Glomerular visceral epithelial cell (primary cell): ENCODE results near the gene AKAP6.
"Not testable (repeated sequence)": the region's sequence is repeated elsewhere in the genome, so short reads cannot be mapped to it uniquely, and the experiment has no call there.

Experiments
- DNase-seq: peaks from one replicate; pipeline ENCODE4 v3.0.0-alpha.2; 2016; ENCODE audit errors: extremely low spot score

The AKAP6 gene

GRCh38 chr14:32576977-32577376 lies 247.9 kb downstream of the AKAP6 start:
- no peak for DNase-seq

GRCh38 chr14:32578181-32578580 lies 249.1 kb downstream of the AKAP6 start:
- no peak for DNase-seq

DNA sequence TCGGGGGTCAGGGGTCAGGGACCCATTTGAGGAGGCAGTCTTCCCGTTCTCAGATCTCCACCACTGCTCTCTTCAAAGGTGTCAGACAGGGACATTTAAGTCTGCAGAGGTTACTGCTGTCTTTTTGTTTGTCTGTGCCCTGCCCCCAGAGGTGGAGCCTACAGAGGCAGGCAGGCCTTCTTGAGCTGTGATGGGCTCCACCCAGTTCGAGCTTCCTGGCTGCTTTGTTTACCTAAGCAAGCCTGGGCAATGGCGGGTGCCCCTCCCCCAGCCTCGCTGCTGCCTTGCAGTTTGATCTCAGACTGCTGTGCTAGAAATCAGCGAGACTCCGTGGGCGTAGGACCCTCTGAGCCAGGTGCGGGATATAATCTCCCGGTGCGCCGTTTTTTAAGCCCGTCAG lies 254.3 kb downstream of the AKAP6 start:
- not testable (repeated sequence) for DNase-seq

- no peak for DNase-seq
Measured at GRCh38 chr14:32584079-32584478, 255.0 kb downstream of the AKAP6 start.

DNA sequence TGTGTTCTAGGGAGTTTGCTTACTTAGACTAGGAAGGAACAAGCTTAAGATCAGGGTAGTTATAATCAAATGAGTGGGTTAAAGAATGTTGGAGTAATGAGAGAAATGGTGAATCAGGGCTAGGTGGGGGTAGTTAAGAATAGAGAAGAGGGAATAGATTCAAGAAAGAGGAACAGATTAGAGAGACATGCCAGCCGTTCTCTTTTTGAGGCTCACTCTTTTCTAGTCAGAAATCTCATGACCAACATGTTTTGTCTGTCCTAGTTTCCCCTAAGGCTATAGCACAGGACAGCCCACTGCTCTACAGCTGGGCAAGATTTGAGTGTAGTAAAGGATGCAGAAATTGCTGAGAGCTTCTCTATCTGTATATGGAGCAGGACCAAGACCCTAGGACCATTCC lies 258.4 kb downstream of the AKAP6 start:
- DNase-seq, result no peak

DNA sequence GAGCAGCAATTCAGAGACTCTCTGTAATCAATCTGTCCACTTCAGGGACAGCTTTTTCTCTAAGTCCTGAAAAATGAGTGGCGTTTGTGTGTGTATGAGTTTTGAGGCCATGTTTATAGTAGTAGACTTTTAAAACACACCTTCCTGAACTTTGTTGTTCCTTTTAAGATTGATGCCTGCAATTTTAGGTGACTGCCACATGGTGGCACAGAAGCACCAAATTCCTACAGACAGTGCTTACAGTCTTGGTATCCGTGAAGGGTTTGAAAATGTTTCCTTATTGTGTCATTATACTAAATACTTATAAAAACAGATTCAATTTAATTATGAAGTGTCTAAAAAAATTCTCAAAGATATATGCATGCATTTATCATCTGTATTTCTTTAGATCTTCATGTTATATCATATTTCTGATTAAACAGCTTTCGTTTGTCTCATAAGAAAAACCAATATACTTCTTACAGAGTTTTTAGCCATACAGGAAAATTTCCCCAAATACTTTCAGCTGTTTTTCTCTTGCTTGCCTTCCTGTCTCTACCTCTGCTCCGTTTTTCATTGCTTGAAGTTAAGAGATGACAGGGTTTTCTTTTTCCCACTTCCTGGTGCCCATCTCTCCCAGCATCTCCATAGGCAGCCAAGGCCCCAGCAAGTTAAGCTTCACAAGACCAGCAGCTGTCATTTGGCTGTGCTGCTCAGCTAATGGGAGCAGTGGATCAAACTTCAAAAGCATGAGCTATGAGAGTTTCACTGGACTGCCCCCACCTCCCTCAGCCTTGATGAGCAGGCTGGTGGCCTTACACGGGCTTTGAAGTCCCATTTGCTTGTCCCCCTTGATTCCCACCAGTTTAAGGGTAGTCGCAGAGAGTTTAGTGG lies 259.6 kb downstream of the AKAP6 start:
- DNase-seq, result peak; percentile 34

DNA sequence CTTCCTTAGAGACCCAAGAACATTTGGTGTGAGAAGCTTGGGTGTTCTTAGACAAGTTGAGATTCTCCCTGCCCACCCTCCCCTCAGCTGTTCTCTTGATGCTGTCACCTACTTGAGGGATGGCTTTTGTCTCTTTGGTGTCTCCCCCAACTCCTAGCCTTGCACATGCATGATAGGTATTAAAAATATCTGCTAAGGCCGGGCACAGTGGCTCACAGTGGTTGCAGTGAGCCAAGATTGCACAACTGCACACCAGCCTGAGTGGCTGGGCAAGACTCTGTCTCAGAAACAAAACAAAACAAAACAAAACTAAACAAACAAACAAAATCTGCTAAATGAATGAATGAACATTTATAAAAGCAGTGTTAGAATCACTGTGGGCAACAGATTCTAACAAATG lies 261.1 kb downstream of the AKAP6 start:
- DNase-seq, result no peak

DNA sequence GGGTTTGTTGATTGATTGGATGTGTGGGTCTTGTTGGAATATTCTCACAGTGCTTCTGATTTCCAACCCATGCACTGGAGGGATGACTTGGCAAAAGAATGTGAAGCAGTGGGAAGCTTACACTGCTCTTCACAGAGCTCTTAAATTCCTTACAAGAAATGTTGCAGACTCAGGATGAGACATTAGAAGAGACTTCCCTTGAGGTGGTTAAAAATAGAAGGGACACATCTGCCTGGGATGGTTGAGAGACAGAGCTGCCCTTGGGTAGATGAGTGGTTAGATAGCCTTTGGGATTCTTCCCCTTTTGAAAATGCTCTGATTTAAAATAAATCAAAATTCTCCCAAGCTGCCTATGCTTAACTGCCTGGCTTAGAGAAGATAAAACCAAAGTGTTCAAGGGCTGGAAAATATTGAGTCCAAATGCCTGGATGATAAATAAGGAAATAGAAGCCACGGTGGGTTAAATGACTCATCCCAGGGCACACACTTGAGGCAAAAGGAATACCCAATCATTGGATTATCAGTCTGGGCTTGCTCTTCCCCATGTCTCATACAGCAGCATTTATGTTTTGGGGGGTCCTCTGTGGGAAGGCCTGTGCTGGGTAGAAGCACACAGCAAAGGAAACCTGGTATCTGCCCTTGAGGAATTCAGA lies 264.3 kb downstream of the AKAP6 start:
- DNase-seq, result peak; percentile 10

- no peak for DNase-seq
Measured at GRCh38 chr14:32594766-32595165, 265.7 kb downstream of the AKAP6 start.

DNA sequence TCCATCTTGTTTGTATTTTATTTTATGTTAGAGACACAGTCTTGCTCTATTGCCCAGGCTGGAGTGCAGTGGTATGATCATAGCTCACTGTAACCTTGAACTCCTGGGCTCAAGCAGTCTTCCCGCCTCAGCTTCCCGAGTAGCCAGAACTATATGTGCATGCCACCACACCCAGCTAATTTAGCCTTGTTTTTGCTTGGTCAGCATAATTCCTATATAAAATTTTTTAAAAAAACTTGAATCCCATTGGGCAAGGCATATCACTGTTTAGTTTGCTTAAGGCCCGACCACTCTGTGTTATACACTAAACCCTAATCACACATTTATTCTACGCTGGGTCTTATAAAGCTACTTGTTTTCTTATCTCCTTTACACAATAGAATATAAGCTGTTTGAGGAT lies 266.4 kb downstream of the AKAP6 start:
- no peak for DNase-seq

- DNase-seq, result no peak
Measured at GRCh38 chr14:32596390-32596789, 267.3 kb downstream of the AKAP6 start.

DNA sequence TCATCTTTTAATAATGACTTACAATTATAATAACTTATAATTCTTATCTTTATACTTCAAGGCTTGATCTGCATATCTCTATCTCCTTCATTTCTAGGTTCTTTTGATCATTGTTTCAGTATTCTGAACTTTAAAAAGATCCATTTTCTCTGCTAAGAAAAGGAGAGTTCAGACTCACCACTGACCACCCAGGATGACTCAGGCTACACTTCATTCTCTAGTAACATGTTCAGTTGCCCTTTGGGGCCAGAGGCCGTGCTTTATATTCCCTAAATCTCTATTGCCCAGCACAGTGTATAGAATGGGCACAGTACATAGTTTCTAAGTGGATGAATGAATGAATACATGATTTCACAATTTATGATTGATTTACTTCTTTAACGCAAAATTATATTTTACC lies 268.7 kb downstream of the AKAP6 start:
- DNase-seq, result no peak

GRCh38 chr14:32601069-32601468 lies 272.0 kb downstream of the AKAP6 start:
- DNase-seq, result no peak

- no peak for DNase-seq
Measured at GRCh38 chr14:32601906-32602305, 272.8 kb downstream of the AKAP6 start.

- no peak for DNase-seq
Measured at GRCh38 chr14:32602699-32603098, 273.6 kb downstream of the AKAP6 start.

- no peak for DNase-seq
Measured at GRCh38 chr14:32603992-32604565, 275.0 kb downstream of the AKAP6 start.

DNA sequence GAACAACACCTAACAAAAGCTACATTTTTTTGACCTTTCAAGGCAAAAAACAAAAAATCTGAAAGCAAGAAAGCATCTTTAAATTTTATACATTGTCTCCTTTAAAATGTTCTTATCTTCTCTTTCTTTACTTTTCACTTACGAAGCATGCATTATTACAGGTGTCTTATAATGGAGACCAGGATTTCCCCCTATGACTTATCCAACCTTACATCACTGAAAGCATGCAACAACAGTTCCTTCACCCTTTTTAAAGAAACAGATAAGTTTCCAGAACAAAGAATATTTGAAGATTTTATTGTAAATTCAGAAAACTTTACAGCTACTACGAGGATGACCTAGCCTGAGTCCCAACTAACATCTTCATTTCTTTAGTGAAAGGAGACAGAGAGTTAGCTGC lies 277.2 kb downstream of the AKAP6 start:
- no peak for DNase-seq

DNA sequence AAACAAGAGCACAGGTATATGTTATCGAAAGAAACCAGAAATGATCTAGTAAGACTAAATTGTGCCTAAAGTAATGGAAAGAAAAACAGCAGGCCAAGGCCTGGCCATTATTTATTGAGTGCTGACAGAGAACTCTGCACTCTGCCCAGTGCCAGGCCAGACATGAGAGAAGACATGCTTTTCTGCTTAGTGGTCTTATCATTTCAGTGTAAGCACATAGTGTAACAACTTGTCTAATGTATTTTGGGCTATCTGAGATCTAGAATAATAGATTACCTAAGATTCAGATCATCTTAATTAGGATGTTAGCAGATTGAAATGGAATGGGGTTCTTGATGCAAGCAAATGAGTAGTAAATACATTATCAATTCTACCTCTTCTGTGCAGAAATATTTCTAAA lies 278.3 kb downstream of the AKAP6 start:
- no peak for DNase-seq

DNA sequence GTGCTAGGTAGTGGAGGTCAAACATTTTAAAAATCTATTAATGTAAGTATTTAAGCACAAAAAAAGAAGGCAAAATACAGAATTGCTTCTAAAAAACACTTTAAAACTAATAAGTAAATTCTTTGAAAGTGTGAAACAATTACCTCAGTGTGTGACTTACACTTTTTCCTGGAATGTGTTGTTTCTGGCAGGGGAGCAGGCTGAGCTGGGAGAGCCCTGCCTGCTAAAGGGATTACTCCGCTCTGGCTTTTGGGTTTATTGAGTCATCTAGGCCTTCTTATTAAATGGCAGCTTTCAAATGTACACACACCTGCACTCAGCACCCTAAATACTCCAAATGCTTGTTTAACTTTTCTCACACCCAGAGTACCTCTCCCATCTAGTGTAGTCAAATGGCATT lies 279.8 kb downstream of the AKAP6 start:
- DNase-seq, result peak; percentile 18

- DNase-seq, result no peak
Measured at GRCh38 chr14:32609388-32609787, 280.3 kb downstream of the AKAP6 start.

DNA sequence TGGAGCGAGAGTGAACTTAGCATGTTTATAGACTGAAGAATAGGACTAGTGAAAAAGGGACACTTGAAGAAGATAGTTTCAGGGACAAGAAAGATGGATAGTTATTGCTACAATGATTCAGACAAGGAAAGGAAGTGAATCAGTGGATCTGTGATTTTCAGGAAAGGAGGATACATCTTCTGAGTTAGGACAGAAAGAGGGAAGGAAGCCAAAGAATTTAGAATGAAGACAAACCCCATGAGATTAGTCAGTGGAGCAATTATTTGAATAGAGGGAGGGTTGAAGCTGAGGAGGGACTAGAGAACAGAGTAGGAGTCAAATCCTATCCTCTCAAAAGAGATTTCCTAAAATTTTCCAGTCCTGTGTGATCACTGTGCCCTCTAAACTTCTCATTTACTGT lies 282.7 kb downstream of the AKAP6 start:
- DNase-seq, result peak; percentile 6

GRCh38 chr14:32618991-32619390 lies 289.9 kb downstream of the AKAP6 start:
- no peak for DNase-seq

DNA sequence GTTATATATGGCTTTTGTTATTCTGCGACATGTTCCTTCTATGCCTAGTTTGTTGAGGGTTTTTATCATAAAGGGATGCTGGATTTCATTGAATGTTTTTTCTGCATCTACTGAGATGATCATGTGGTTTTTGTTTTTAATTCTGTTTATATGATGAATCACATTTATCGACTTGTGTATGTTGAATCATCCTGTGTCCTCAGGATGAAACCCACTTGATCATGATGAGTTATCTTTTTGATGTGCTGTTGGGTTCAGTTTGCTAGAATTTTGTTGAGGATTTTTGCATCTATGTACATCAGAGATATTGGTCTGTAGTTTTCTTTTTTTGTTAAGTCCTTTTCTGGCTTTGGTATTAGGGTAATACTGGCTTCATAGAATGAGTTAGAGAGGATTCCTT lies 291.2 kb downstream of the AKAP6 start:
- no peak for DNase-seq
